Chondrocyte (in vitro differentiated cells): Measurements from ENCODE around the gene OTUD7B. TPM values are rescaled to one million over a fixed set of nuclear protein-coding genes. Genes with fewer than 3 reads are reported as not detected.

ENCODE experiments used
- DNase-seq: peaks from one replicate; pipeline ENCODE4 v3.0.0; 2021; ENCODE audit warnings: mixed read lengths, low spot score
- H3K27ac Mint-ChIP-seq: one replicate; pipeline ENCODE4 v1.8.0; 2021; ENCODE audit warnings: mild to moderate bottlenecking, moderate library complexity, mixed read lengths; ENCODE audit not compliant: unreplicated experiment
- H3K27me3 Mint-ChIP-seq: 2 replicates; pipeline ENCODE4 v1.8.0; 2021; ENCODE audit warnings: low read depth, mixed read lengths
- H3K36me3 Mint-ChIP-seq: 2 replicates; pipeline ENCODE4 v1.8.0; 2021; ENCODE audit warnings: low read depth, mixed read lengths
- H3K4me1 Mint-ChIP-seq: 2 replicates; pipeline ENCODE4 v1.8.0; 2021; ENCODE audit warnings: low read depth, mild to moderate bottlenecking, mixed read lengths
- H3K4me3 Mint-ChIP-seq: one replicate; pipeline ENCODE4 v1.8.0; 2021; ENCODE audit warnings: mild to moderate bottlenecking, moderate library complexity, mixed read lengths; ENCODE audit not compliant: unreplicated experiment
- H3K9me3 Mint-ChIP-seq: 2 replicates; pipeline ENCODE4 v1.8.0; 2021; ENCODE audit warnings: low read depth, mixed read lengths
- CTCF ChIP-seq: fragments of 200-600 bp; sonication (generic); IDR thresholded peaks from 2 replicates; pipeline ENCODE4 v1.5.0; 2021; ENCODE audit warnings: antibody characterized with exemption, mild to moderate bottlenecking, moderate library complexity
- total RNA-seq: library from RNA; stranded (reverse); gene quantifications from 3 replicates; pipeline ENCODE4 v1.2.1, GENCODE V29; 2021

The OTUD7B gene
- total RNA-seq, 1 donor from 2014 or later: 24.5 TPM

- TF ChIP-seq CTCF: no peak
- Mint-ChIP-seq H3K36me3 (peaks cover 3% of the 10 kb centered on the region), H3K27me3 (no peaks in the 10 kb centered on the region), H3K4me3 (peak within 1 kb of the TSS; percentile 76), H3K4me1 (peaks cover 17% of the 10 kb centered on the region), H3K9me3 (no peaks in the 10 kb centered on the region), H3K27ac (peak within 1 kb of the TSS; percentile 93)
- peak; percentile 96 for DNase-seq
These were observed 110.9 kb downstream of the OTUD7B start, which contains the start of gene BOLA1 for GRCh38 chr1:149899460-149900284. Gene BOLA1 (plus strand): TSS chr1:149899568. CDS start chr1:149900060, 492 bp downstream.

- Mint-ChIP-seq H3K4me1 (peaks cover 17% of the 10 kb centered on the region), H3K9me3 (no peaks in the 10 kb centered on the region), H3K36me3 (no peaks in the 10 kb centered on the region), H3K27me3 (no peaks in the 10 kb centered on the region), H3K27ac (no peak overlapping the region), H3K4me3 (no peak overlapping the region)
- DNase-seq: no peak
- TF ChIP-seq CTCF: no peak
These were observed 114.0 kb downstream of the OTUD7B start for GRCh38 chr1:149896575-149896974.

DNA sequence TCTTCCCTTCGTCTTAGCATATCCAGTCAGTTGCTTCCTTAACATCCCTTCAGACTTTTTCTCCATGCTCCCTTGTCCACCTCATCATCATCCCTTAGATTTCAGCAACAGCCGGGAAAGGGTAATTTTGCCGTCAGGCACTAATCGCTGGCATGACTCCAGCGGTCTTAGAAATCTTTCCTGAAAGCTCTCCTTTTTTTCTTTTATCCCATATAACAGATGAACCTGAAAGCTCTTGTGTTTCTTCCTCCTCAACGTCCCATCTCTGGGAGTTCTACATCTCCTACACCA is 121.6 kb downstream of the OTUD7B start:
- Mint-ChIP-seq H3K27ac (no peak overlapping the region), H3K4me1 (peaks cover 3% of the 10 kb centered on the region), H3K4me3 (no peak overlapping the region), H3K27me3 (no peaks in the 10 kb centered on the region), H3K9me3 (no peaks in the 10 kb centered on the region), H3K36me3 (no peaks in the 10 kb centered on the region)
- no peak for DNase-seq
- no peak for TF ChIP-seq CTCF

DNA sequence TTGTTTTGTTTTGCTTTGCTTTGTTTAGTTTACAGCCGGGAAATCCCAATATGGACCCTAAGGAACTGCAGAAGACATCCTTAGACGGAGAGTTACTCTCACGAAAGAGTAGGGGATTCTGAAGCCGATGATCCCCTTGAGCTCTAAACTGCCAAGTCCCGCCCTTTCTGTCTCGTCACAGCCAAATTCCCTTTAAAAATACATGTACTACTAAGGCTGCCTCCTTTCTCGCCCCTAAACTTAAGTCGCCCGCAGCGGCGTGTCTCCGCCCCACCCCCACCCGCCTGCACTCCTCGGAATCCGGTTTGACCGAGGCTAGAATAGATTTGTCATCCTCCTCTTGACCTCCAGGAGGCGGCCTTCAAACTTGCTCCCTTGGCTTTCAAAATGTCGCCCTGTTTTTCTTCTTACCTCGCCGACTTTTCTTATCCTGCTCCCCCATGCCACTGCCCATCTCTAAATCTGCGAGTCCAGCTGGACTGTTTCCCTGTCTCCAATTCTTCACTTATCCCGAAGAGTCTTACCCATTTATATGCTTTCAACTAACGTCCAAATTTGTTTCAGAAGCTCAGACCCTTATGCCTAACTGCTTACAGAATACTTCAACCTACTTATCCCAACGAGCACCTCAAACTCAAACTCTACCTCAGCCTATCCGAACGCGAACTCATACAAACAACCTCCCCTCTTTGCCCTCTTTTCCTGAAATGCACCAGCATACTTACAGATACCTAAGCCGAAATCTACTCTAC is 122.1 kb downstream of the OTUD7B start:
- H3K9me3 Mint-ChIP-seq: no peaks in the 10 kb centered on the region
- H3K4me3 Mint-ChIP-seq: no peak overlapping the region
- no peaks in the 10 kb centered on the region for H3K27me3 Mint-ChIP-seq
- peaks cover 7% of the 10 kb centered on the region for H3K4me1 Mint-ChIP-seq
- no peak overlapping the region for H3K27ac Mint-ChIP-seq
- DNase-seq: no peak
- peak; percentile 82 for TF ChIP-seq CTCF
- no peaks in the 10 kb centered on the region for H3K36me3 Mint-ChIP-seq

Other genes with a start within 250 kb of the OTUD7B start
- not detected in 3 replicates for gene FCGR1A, start 228.0 kb downstream of the OTUD7B start, total RNA-seq
- 9.4 to 11.5 TPM (median 10.5 TPM) in 3 replicates for gene BOLA1, start 111.2 kb downstream of the OTUD7B start, total RNA-seq
- 15.3 to 17.2 TPM (median 16.0 TPM) in 3 replicates for gene SV2A, start 92.9 kb downstream of the OTUD7B start, total RNA-seq
- gene SF3B4, start 82.9 kb downstream of the OTUD7B start, total RNA-seq: 54.7 to 63.9 TPM (median 58.2 TPM) in 3 replicates
- gene MTMR11, start 73.8 kb downstream of the OTUD7B start, total RNA-seq: 15.4 to 22.3 TPM (median 17.6 TPM) in 3 replicates
- gene VPS45, start 57.0 kb upstream of the OTUD7B start, total RNA-seq: 28.7 to 55.3 TPM (median 33.1 TPM) in 3 replicates
- 40.7 to 55.4 TPM (median 52.5 TPM) in 3 replicates for gene PLEKHO1, start 139.2 kb upstream of the OTUD7B start, total RNA-seq
- 34.5 to 46.0 TPM (median 40.2 TPM) in 3 replicates for gene ANP32E, start 225.4 kb upstream of the OTUD7B start, total RNA-seq
- not detected in 3 replicates for gene CA14, start 247.0 kb upstream of the OTUD7B start, total RNA-seq